HepG2 (cell line): ENCODE results near the gene ASPHD1. TPM values are rescaled to one million over a fixed set of nuclear protein-coding genes. Genes with fewer than 3 reads are reported as not detected.

ENCODE experiments used
- MLXIP ChIP-seq: sonication (generic); formaldehyde crosslinking; IDR thresholded peaks from 2 replicates; pipeline ENCODE4 v1.9.0; 2021; ENCODE audit warnings: missing genetic modification reagents, borderline replicate concordance
- MZF1 ChIP-seq: sonication (generic); formaldehyde crosslinking; IDR thresholded peaks from 2 replicates; pipeline ENCODE4 v1.8.1; 2023; ENCODE audit warnings: mild to moderate bottlenecking, missing genetic modification reagents, borderline replicate concordance
- PRPF4 ChIP-seq: fragments of 200-400 bp; formaldehyde crosslinking; IDR thresholded peaks from 2 replicates; pipeline ENCODE4 v1.6.1; 2016; ENCODE audit warnings: low read length, low read depth; ENCODE audit not compliant: poor library complexity, severe bottlenecking
- RNF2 ChIP-seq: fragments of 450-650 bp; conservative IDR thresholded peaks from 2 replicates; pipeline ENCODE4 v1.6.1; 2016; ENCODE audit warnings: low read depth
- SCMH1 ChIP-seq: sonication (generic); formaldehyde crosslinking; IDR thresholded peaks from 2 replicates; pipeline ENCODE4 v1.9.0; 2021; ENCODE audit warnings: missing genetic modification reagents, mild to moderate bottlenecking, borderline replicate concordance
- TEAD2 ChIP-seq: sonication (generic); formaldehyde crosslinking; IDR thresholded peaks from 2 replicates; pipeline ENCODE4 v1.9.0; 2021; ENCODE audit warnings: missing genetic modification reagents
- ZBTB14 ChIP-seq: sonication (generic); formaldehyde crosslinking; IDR thresholded peaks from 2 replicates; pipeline ENCODE4 v1.4.0; 2020; ENCODE audit warnings: missing genetic modification reagents
- ZGPAT ChIP-seq: IDR thresholded peaks from 2 replicates; pipeline ENCODE4 v1.6.1; 2016; ENCODE audit warnings: mild to moderate bottlenecking
- ZHX1 ChIP-seq: sonication (generic); formaldehyde crosslinking; IDR thresholded peaks from 2 replicates; pipeline ENCODE4 v1.8.1; 2022; ENCODE audit warnings: low read depth, mild to moderate bottlenecking, missing genetic modification reagents
- ZNF275 ChIP-seq: sonication (generic); formaldehyde crosslinking; IDR thresholded peaks from 2 replicates; pipeline ENCODE4 v1.8.0; 2022; ENCODE audit warnings: missing genetic modification reagents, mild to moderate bottlenecking, inconsistent platforms, borderline replicate concordance
- ZNF317 ChIP-seq: sonication (generic); formaldehyde crosslinking; IDR thresholded peaks from 2 replicates; pipeline ENCODE4 v1.5.0; 2020; ENCODE audit warnings: mild to moderate bottlenecking, missing genetic modification reagents
- ZNF547 ChIP-seq: sonication (generic); formaldehyde crosslinking; IDR thresholded peaks from 2 replicates; pipeline ENCODE4 v1.5.1; 2020; ENCODE audit warnings: mild to moderate bottlenecking, missing genetic modification reagents
- ZNF597 ChIP-seq: sonication (generic); formaldehyde crosslinking; IDR thresholded peaks from 2 replicates; pipeline ENCODE4 v1.5.0; 2020; ENCODE audit warnings: missing genetic modification reagents
- ZNF670 ChIP-seq: sonication (generic); formaldehyde crosslinking; IDR thresholded peaks from 2 replicates; pipeline ENCODE4 v1.8.0; 2022; ENCODE audit warnings: mild to moderate bottlenecking, missing genetic modification reagents, borderline replicate concordance
- polyA plus RNA-seq, 8 experiments: library from polyadenylated mRNA; depleted of rRNA in 3 of 8; stranded (reverse) in 7 of 8; unstranded in 1 of 8; fragments of >200 nt; fragmentation: Illumina TruSeq in 4 of 8; extraction: Trizol in 4 of 8; gene quantifications; 2 replicates each; pipeline versions ENCODE4 v1.2.1 to v1.2.3, GENCODE V29; 2011 to 2016; ENCODE audit warnings: low read depth in 4 of 8, missing spikeins in 1 of 8, mixed read lengths in 1 of 8; ENCODE audit not compliant: insufficient read depth in 1 of 8
- total RNA-seq, 5 experiments: library from RNA; depleted of rRNA; stranded (reverse); fragments of >200 nt; fragmentation: Illumina TruSeq; extraction: Trizol; gene quantifications; 2 replicates each; pipeline ENCODE4 v1.2.3, GENCODE V29; 2016; ENCODE audit warnings: low read depth in 1 of 5

The ASPHD1 gene
- total and polyA plus RNA-seq, 2 of the 13 experiments (the other 11 are each of a cell fraction or from before 2014, with no cell fraction given): 13.1 to 19.7 TPM

- TF ChIP-seq ZHX1 (CRISPR knock-in tag) (no peak), ZNF317 (CRISPR knock-in tag) (peak; percentile 84), RNF2 (0 out of 2 replicates have a peak, but pooled peaks have one; percentile 13), MZF1 (CRISPR knock-in tag) (no peak), ZNF670 (peak; percentile 90; the same call in 1 of the 2 replicates), PRPF4 (no peak), ZNF597 (CRISPR knock-in tag) (no peak), ZGPAT (CRISPR knock-in tag) (peak; percentile 91), ZNF547 (peak; percentile 51; the same call in 1 of the 2 replicates), ZBTB14 (CRISPR knock-in tag) (no peak; the same call in 1 of the 2 replicates), SCMH1 (CRISPR knock-in tag) (no peak), MLXIP (no peak), TEAD2 (no peak), ZNF275 (no peak)
Measured at GRCh38 chr16:29862884-29863668, 37.2 kb upstream of the ASPHD1 start, which contains the start of gene CDIPT (continued).
